SH-SY5Y (cell line): ENCODE data around the gene ZNF687.

ENCODE experiments used
- GATA2 ChIP-seq: IDR thresholded peaks from 2 replicates; pipeline ENCODE4 v1.6.1; 2011; ENCODE audit warnings: mild to moderate bottlenecking, low read depth, low read length
- GATA3 ChIP-seq: IDR thresholded peaks from 2 replicates; pipeline ENCODE4 v1.6.1; 2011; ENCODE audit warnings: low read depth, mild to moderate bottlenecking, low read length, moderate library complexity

DNA sequence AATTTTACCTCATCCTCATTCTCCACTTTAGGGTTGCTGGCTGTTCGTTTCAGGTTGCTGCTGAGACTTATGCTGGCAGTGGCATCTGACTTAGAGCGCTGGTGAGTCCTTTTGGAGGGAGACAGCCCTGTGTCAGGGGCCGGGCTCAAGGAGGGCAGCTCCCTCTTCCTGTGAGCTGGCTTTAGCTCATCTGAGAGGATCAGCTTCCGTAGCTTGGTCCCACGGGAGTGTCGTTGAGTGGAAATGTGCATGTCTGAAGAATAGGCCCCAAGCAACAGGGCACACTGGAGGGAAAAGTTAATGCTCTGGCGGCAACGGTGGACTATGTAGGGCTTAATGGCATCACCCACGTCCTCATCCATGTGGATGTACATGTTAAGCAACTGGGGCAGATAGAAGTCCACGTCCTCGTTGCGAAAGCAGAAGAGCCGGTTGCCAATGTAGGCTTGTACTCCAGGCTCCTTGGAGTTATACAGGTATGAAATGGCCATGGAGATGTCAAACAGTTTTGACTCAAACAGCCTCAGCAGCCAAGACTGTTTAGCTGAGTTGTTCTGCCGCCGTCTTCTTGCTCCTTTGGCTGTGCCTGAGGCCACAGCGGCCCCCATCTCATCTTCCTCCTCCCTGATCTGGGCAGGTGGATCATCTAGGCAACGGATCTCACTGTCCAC lies 33.6 kb downstream of the ZNF687 start:
- no peak for TF ChIP-seq GATA2
- TF ChIP-seq GATA3 = no peak
